Spleen (tissue), 11 donors: ENCODE data around the gene KCNJ16. TPM values are rescaled to one million over a fixed set of nuclear protein-coding genes. Genes with fewer than 3 reads are reported as not detected.
A peak's percentile ranks its signal among the peaks of the same experiment; 100 is the strongest.

Source experiments
- DNase-seq: peaks from one replicate; pipeline ENCODE4 v3.0.0-alpha.2; 2020
- H3K27ac ChIP-seq, 8 donors: fragments of 200-600 bp; sonication (generic) in 7 of 8; 1 replicate in 4 of 8; 2 replicates in 4 of 8; pipeline versions ENCODE4 v1.5.0 to v1.8.0; 2016 to 2021; ENCODE audit warnings: inconsistent platforms in 4 of 8, mild to moderate bottlenecking in 4 of 8, moderate library complexity in 1 of 8
- H3K27me3 ChIP-seq, 7 donors: fragments of 200-600 bp; sonication (generic) in 6 of 7; replicated peaks in 1 of 7; 1 replicate in 4 of 7; 2 replicates in 3 of 7; pipeline versions ENCODE4 v1.5.0 to v1.8.0; 2016 to 2021; ENCODE audit warnings: inconsistent platforms in 3 of 7, mild to moderate bottlenecking in 1 of 7
- H3K36me3 ChIP-seq, 6 donors: fragments of 200-600 bp; sonication (generic) in 5 of 6; 1 replicate in 4 of 6; 2 replicates in 2 of 6; pipeline versions ENCODE4 v1.5.0 to v1.8.0; 2016 to 2021; ENCODE audit warnings: inconsistent platforms in 2 of 6
- H3K4me1 ChIP-seq, 6 donors: fragments of 200-600 bp; sonication (generic) in 5 of 6; 1 replicate in 3 of 6; 2 replicates in 3 of 6; pipeline versions ENCODE4 v1.5.0 to v1.8.0; 2016 to 2021; ENCODE audit warnings: inconsistent platforms in 3 of 6
- H3K4me3 ChIP-seq, 8 donors: fragments of 200-600 bp; sonication (generic) in 7 of 8; 1 replicate in 4 of 8; 2 replicates in 4 of 8; pipeline versions ENCODE4 v1.5.0 to v1.8.0; 2016 to 2021; ENCODE audit warnings: inconsistent platforms in 4 of 8, mild to moderate bottlenecking in 4 of 8, moderate library complexity in 2 of 8
- H3K9me3 ChIP-seq, 8 donors: fragments of 200-600 bp; sonication (generic) in 7 of 8; 1 replicate in 4 of 8; 2 replicates in 4 of 8; pipeline versions ENCODE4 v1.5.0 to v1.8.0; 2016 to 2021; ENCODE audit warnings: inconsistent platforms in 4 of 8
- POLR2A ChIP-seq, 3 donors: fragments of 450-650 bp; IDR thresholded peaks; one replicate each; pipeline ENCODE4 v1.5.1; 2017; ENCODE audit warnings: antibody characterized with exemption in 3 of 3, mild to moderate bottlenecking in 1 of 3
- POLR2AphosphoS5 ChIP-seq, 3 donors: sonication (generic); formaldehyde crosslinking; IDR thresholded peaks; one replicate each; pipeline ENCODE4 v1.5.1; 2017; ENCODE audit warnings: antibody characterized with exemption in 3 of 3
- WGBS, 5 donors: extraction: QIAGEN DNeasy Blood & Tissue Kit in 3 of 5; methylation state at CpG; one replicate each; pipeline versions ENCODE4 v1.1.5 to v1.1.7; 2013 to 2018; 5-methylcytosine and 5-hydroxymethylcytosine counted together
- intact Hi-C: fragments of 100-400 bp; cut with DNase I; formaldehyde crosslinking; loops from one replicate; pipeline ENCODE4 v1.15.0; 2023; ENCODE audit warnings: low total_unique reads
- polyA plus RNA-seq, 3 donors: library from polyadenylated mRNA; stranded (reverse); fragments of 200-250 nt; gene quantifications; one replicate each; pipeline ENCODE4 v1.2.1, GENCODE V29; 2013
- total RNA-seq, 7 donors: library from RNA; depleted of rRNA in 3 of 7; stranded (reverse); fragments of >200 nt in 3 of 7; fragmentation: NEBNext Ultra II Directional in 4 of 7; extraction: Animal tissue kit (Norgen Biotek cat#: 25700) in 4 of 7; gene quantifications; one replicate each; pipeline versions ENCODE4 v1.1.0 to v1.2.1, GENCODE V29; 2016 to 2021
- TF ChIP-seq, protein P1 (sequence below), 11 experiments: fragments of 200-600 bp in 7 of 11; fragments of 450-650 bp in 4 of 11; sonication (generic) in 4 of 11; IDR thresholded peaks in 8 of 11; conservative IDR thresholded peaks in 3 of 11; 1 replicate in 7 of 11; 2 replicates in 4 of 11; pipeline versions ENCODE4 v1.4.0 to v1.8.0; 2016 to 2021; ENCODE audit warnings: antibody characterized with exemption in 11 of 11, inconsistent platforms in 4 of 11, mild to moderate bottlenecking in 1 of 11
- donor health status: healthy with polysubstance abuse.
- donor health status: DM: no; HTN: no; CAD: no; lungs with moderate emphysema.
- donor health status: DM: no; HTN: no; CAD: no.
- donor health status: Bipolar disorder and iron deficiency.
- donor health status: healthy.
- donor health status: DM: no; HTN: no; CAD: no.
- donor health status: DM: yes; HTN: yes; CAD: no.

Gene KCNJ16
- total and polyA plus RNA-seq, 10 donors = 0.12 to 2.2 (median 0.86) TPM

DNA sequence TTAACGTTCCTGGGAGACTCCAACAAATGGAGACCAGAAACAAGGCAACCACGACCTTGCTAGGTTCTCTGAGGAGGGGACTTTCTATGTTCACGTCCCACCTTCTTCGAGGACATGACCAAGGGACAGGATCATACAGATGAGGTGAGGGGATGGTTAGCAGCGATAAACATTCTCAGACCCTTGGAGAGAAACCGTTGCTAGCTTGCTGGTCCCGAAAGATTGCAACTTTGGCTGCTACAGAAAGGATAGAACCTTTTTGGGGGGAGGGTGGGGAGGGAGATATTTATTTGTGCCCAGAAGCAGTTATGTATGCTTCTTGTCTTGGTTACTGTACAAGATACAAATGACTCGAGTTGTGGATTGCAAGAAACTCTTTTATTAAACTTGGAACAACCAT lies 59.0 kb downstream of the KCNJ16 start:
- no peak for TF ChIP-seq POLR2A (IDR thresholded peaks at IDR 0.05)
- no peak for TF ChIP-seq POLR2AphosphoS5 (IDR thresholded peaks at IDR 0.05)
- TF ChIP-seq, protein P1, sequence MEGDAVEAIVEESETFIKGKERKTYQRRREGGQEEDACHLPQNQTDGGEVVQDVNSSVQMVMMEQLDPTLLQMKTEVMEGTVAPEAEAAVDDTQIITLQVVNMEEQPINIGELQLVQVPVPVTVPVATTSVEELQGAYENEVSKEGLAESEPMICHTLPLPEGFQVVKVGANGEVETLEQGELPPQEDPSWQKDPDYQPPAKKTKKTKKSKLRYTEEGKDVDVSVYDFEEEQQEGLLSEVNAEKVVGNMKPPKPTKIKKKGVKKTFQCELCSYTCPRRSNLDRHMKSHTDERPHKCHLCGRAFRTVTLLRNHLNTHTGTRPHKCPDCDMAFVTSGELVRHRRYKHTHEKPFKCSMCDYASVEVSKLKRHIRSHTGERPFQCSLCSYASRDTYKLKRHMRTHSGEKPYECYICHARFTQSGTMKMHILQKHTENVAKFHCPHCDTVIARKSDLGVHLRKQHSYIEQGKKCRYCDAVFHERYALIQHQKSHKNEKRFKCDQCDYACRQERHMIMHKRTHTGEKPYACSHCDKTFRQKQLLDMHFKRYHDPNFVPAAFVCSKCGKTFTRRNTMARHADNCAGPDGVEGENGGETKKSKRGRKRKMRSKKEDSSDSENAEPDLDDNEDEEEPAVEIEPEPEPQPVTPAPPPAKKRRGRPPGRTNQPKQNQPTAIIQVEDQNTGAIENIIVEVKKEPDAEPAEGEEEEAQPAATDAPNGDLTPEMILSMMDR (IDR thresholded peaks at IDR 0.05 in 8 of 11, conservative IDR thresholded peaks at IDR 0.05 in 3 of 11) = no peak
- Histone ChIP-seq H3K9me3 (peaks cover 0 to 6% (median 0%) of the 10 kb centered on the region in 8 donors), H3K36me3 (no peaks in the 10 kb centered on the region), H3K4me1 (peaks cover 0 to 14% (median 11%) of the 10 kb centered on the region in 6 donors), H3K27ac (no peak overlapping the region), H3K27me3 (no peaks in the 10 kb centered on the region), H3K4me3 (no peak overlapping the region)
- 83 to 94% (median 91%) methylated on average over 8 of the region's 8 CpGs for WGBS, 5 donors
- intact Hi-C loops = no loop called here
- no peak for DNase-seq

DNA sequence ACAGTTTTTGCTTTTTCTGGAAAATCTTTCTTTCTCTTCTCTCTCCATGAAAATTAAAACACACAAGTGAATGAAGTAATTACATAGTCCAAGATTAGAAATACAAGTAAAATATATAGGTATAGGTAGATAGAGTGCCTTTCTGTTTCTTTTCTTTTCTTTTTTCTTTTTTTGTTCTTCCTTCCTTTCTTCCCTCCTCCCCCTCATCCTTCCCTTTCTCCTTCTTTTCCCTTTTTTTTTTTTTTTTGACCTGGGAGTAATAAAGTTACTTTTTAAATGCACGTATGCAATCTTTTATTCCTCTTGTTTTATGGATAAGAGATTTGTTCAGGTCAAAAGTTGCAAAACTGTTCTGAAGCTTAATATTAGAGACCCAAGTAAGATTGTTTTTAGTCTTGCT lies 59.8 kb downstream of the KCNJ16 start:
- no peak for TF ChIP-seq POLR2A (IDR thresholded peaks at IDR 0.05)
- no peak for TF ChIP-seq POLR2AphosphoS5 (IDR thresholded peaks at IDR 0.05)
- TF ChIP-seq, protein P1 (IDR thresholded peaks at IDR 0.05 in 8 of 11, conservative IDR thresholded peaks at IDR 0.05 in 3 of 11) = no peak
- H3K4me1 ChIP-seq = peaks cover 0 to 14% (median 11%) of the 10 kb centered on the region in 6 donors
- H3K36me3 ChIP-seq = no peaks in the 10 kb centered on the region
- intact Hi-C loops = no loop called here
- H3K9me3 ChIP-seq = peaks cover 0 to 6% (median 0%) of the 10 kb centered on the region in 8 donors
- 87 to 97% (median 91%) methylated on average over 1 of the region's 1 CpG for WGBS, 5 donors
- H3K27ac ChIP-seq = no peak overlapping the region
- no peak overlapping the region for H3K4me3 ChIP-seq
- DNase-seq = no peak
- H3K27me3 ChIP-seq = no peaks in the 10 kb centered on the region

- no peaks in the 10 kb centered on the region for H3K36me3 ChIP-seq
- no peak overlapping the region for H3K27ac ChIP-seq
- H3K9me3 ChIP-seq = peaks cover 0 to 6% (median 0%) of the 10 kb centered on the region in 8 donors
- H3K4me1 ChIP-seq = peaks cover 0 to 14% (median 11%) of the 10 kb centered on the region in 6 donors
- no peak overlapping the region for H3K4me3 ChIP-seq
- intact Hi-C loops = no loop called here
- H3K27me3 ChIP-seq = no peaks in the 10 kb centered on the region
- WGBS, 5 donors = 90 to 96% (median 91%) methylated on average over 5 of the region's 5 CpGs
- TF ChIP-seq, protein P1 (IDR thresholded peaks at IDR 0.05 in 8 of 11, conservative IDR thresholded peaks at IDR 0.05 in 3 of 11) = no peak
- TF ChIP-seq POLR2AphosphoS5 (IDR thresholded peaks at IDR 0.05) (no peak), POLR2A (IDR thresholded peaks at IDR 0.05) (no peak)
- no peak for DNase-seq
These were observed 61.1 kb downstream of the KCNJ16 start for GRCh38 chr17:70136131-70136530.

GRCh38 chr17:70137451-70138230 lies 62.6 kb downstream of the KCNJ16 start:
- peak overlapping the region in 4 of 8 donors; percentile 12 to 57 (median 22) for H3K4me3 ChIP-seq
- H3K4me1 ChIP-seq = peaks cover 0 to 14% (median 11%) of the 10 kb centered on the region in 6 donors
- intact Hi-C loops = no loop called here
- TF ChIP-seq POLR2AphosphoS5 (IDR thresholded peaks at IDR 0.05) (no peak), POLR2A (IDR thresholded peaks at IDR 0.05) (no peak)
- TF ChIP-seq, protein P1 (IDR thresholded peaks at IDR 0.05 in 8 of 11, conservative IDR thresholded peaks at IDR 0.05 in 3 of 11) = no peak
- no peaks in the 10 kb centered on the region for H3K9me3 ChIP-seq
- H3K27me3 ChIP-seq = no peaks in the 10 kb centered on the region
- no peak for DNase-seq
- WGBS, 5 donors = 25 to 32% (median 28%) methylated on average over 9 of the region's 9 CpGs
- peak overlapping the region in 6 of 8 donors; percentile 44 to 69 (median 64) for H3K27ac ChIP-seq
- no peaks in the 10 kb centered on the region for H3K36me3 ChIP-seq
